OCI-LY1 (cell line): ENCODE results near the gene LHFPL2.

Source experiments
- H2AFZ ChIP-seq: fragments of 200-600 bp; sonication (generic), shearing (Covaris generic); 2 replicates; pipeline ENCODE4 v1.6.0; 2014; ENCODE audit warnings: antibody characterized with exemption, mild to moderate bottlenecking, low read length
- H3F3A ChIP-seq: fragments of 200-600 bp; sonication (generic), shearing (Covaris generic); 2 replicates; pipeline ENCODE4 v1.6.0; 2014; ENCODE audit warnings: mild to moderate bottlenecking, antibody characterized with exemption, low read length, moderate library complexity; ENCODE audit not compliant: insufficient read depth
- H3K27ac ChIP-seq: fragments of 200-600 bp; sonication (generic); 2 replicates; pipeline ENCODE4 v1.5.1; 2014; ENCODE audit warnings: low read length, mixed run types, mild to moderate bottlenecking, low read depth; ENCODE audit not compliant: poor library complexity, severe bottlenecking
- H3K27me3 ChIP-seq: fragments of 200-600 bp; sonication (generic); 2 replicates; pipeline ENCODE4 v1.6.0; 2014; ENCODE audit warnings: antibody characterized with exemption, mild to moderate bottlenecking, low read length, moderate library complexity; ENCODE audit not compliant: insufficient read depth
- H3K36me3 ChIP-seq: fragments of 200-600 bp; sonication (generic); 2 replicates; pipeline ENCODE4 v1.6.1; 2014; ENCODE audit warnings: mild to moderate bottlenecking, antibody characterized with exemption, low read length, moderate library complexity, mixed read lengths; ENCODE audit not compliant: insufficient read depth
- H3K4me1 ChIP-seq: fragments of 200-600 bp; sonication (generic); 2 replicates; pipeline ENCODE4 v1.5.1; 2014; ENCODE audit warnings: mild to moderate bottlenecking, low read length, moderate library complexity; ENCODE audit not compliant: insufficient read depth, severe bottlenecking
- H3K4me2 ChIP-seq: fragments of 200-600 bp; sonication (generic), shearing (Covaris generic); 2 replicates; pipeline ENCODE4 v1.6.1; 2014; ENCODE audit warnings: low read length
- H3K4me3 ChIP-seq: fragments of 200-600 bp; sonication (generic); 2 replicates; pipeline ENCODE4 v1.5.1; 2014; ENCODE audit warnings: low read length, low read depth, mild to moderate bottlenecking, mixed read lengths; ENCODE audit not compliant: poor library complexity, severe bottlenecking
- H3K79me2 ChIP-seq: fragments of 200-600 bp; shearing (Covaris generic); 2 replicates; pipeline ENCODE4 v1.6.1; 2016; ENCODE audit warnings: mixed run types, low read length, mixed read lengths; ENCODE audit not compliant: insufficient read depth
- H3K9ac ChIP-seq: fragments of 200-600 bp; sonication (generic), shearing (Covaris generic); 2 replicates; pipeline ENCODE4 v1.6.1; 2014; ENCODE audit warnings: mild to moderate bottlenecking, low read length, mixed read lengths
- H3K9me2 ChIP-seq: fragments of 200-600 bp; sonication (generic), shearing (Covaris generic); 2 replicates; pipeline ENCODE4 v1.6.1; 2014; ENCODE audit warnings: low read depth, mild to moderate bottlenecking, low read length, mixed read lengths
- H3K9me3 ChIP-seq: fragments of 200-600 bp; shearing (Covaris generic); 2 replicates; pipeline ENCODE4 v1.6.1; 2014; ENCODE audit warnings: low read length, mixed read lengths
- H4K20me1 ChIP-seq: fragments of 200-600 bp; sonication (generic), shearing (Covaris generic); 2 replicates; pipeline ENCODE4 v1.6.0; 2016; ENCODE audit warnings: mild to moderate bottlenecking, low read length; ENCODE audit not compliant: insufficient read depth
- EZH2 ChIP-seq: fragments of 200-600 bp; sonication (generic), shearing (Covaris generic); IDR thresholded peaks from 2 replicates; pipeline ENCODE4 v1.8.0; 2017; ENCODE audit warnings: borderline replicate concordance, mixed run types, mild to moderate bottlenecking, antibody characterized with exemption, low read length, moderate library complexity, mixed read lengths
- TF ChIP-seq, protein P1 (sequence below): fragments of 200-600 bp; sonication (generic), shearing (Covaris generic); IDR thresholded peaks from 2 replicates; pipeline ENCODE4 v1.5.1; 2017; ENCODE audit warnings: mild to moderate bottlenecking, antibody characterized with exemption, low read length, moderate library complexity, mixed read lengths

The LHFPL2 gene

DNA sequence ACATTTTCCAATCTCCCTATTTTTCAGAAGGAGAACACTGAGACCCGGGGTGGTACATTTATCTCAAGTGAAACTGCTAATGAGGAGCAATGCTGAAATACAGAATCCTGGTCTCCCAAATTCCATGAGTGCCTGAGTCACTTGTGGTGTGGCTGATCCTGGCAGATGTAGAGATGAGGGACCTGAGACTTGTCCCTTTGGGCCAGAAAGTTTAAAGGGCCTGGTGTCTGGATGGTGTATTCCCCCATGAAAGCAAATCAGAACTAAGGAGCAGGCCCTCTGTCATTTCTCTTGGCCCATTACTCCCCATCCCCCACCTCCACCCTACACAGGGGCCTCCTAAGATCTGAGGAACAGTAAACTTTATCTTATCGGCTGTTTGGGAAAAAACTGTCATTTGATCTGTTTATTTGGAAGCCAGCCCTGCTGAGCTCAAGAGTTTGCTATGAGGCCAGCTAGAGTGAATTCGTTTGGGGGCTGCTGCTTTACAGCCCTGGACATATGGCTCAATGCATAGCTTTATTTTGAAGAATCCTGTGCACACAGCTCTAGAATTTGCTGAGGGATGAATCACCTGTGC is 140.3 kb downstream of the LHFPL2 start:
- no peaks in the 10 kb centered on the region for H3K9me2 ChIP-seq
- H3K9me3 ChIP-seq: no peaks in the 10 kb centered on the region
- H3K4me3 ChIP-seq: peak overlapping the region; percentile 65
- no peaks in the 10 kb centered on the region for H3K27me3 ChIP-seq
- H2AFZ ChIP-seq: no peak overlapping the region
- H3K9ac ChIP-seq: peak overlapping the region; percentile 62; the same call in 1 of the 2 replicates
- H3F3A ChIP-seq: no peaks in the 10 kb centered on the region
- TF ChIP-seq, protein P1, sequence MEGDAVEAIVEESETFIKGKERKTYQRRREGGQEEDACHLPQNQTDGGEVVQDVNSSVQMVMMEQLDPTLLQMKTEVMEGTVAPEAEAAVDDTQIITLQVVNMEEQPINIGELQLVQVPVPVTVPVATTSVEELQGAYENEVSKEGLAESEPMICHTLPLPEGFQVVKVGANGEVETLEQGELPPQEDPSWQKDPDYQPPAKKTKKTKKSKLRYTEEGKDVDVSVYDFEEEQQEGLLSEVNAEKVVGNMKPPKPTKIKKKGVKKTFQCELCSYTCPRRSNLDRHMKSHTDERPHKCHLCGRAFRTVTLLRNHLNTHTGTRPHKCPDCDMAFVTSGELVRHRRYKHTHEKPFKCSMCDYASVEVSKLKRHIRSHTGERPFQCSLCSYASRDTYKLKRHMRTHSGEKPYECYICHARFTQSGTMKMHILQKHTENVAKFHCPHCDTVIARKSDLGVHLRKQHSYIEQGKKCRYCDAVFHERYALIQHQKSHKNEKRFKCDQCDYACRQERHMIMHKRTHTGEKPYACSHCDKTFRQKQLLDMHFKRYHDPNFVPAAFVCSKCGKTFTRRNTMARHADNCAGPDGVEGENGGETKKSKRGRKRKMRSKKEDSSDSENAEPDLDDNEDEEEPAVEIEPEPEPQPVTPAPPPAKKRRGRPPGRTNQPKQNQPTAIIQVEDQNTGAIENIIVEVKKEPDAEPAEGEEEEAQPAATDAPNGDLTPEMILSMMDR: no peak
- TF ChIP-seq EZH2: no peak
- peak overlapping the region; percentile 67 for H3K27ac ChIP-seq
- H3K36me3 ChIP-seq: peaks cover 6% of the 10 kb centered on the region; the same call in 1 of the 2 replicates
- H4K20me1 ChIP-seq: no peaks in the 10 kb centered on the region
- peak overlapping the region; percentile 74 for H3K4me2 ChIP-seq
- peaks cover 96% of the 10 kb centered on the region for H3K4me1 ChIP-seq
- H3K79me2 ChIP-seq: peaks cover 30% of the 10 kb centered on the region

DNA sequence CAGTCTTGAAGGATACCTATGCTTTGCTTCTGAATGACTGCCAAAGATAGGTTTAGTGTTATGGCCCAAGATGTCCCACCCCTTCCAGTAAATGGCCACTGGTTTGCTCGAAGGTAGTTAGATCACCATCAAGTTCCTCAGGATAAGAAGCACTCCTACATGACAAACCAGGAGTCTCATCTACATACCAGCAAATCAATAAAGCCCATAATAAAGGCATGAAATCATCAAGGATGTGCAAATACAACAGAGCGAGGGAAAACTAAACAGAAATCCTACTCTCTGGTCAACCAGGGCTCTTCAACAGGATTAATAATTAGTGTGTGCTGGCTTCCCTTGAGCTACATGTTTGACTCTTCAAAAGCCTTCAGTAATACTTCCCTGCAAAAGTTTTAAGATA is 141.0 kb downstream of the LHFPL2 start:
- Histone ChIP-seq H3K36me3 (peaks cover 3% of the 10 kb centered on the region; the same call in 1 of the 2 replicates), H3F3A (no peaks in the 10 kb centered on the region), H3K4me3 (peak overlapping the region; percentile 65), H3K9me3 (no peaks in the 10 kb centered on the region), H3K27ac (peak overlapping the region; percentile 67), H3K9me2 (no peaks in the 10 kb centered on the region), H3K79me2 (peaks cover 30% of the 10 kb centered on the region), H3K4me2 (peak overlapping the region; percentile 74), H3K9ac (no peak overlapping the region; the same call in 1 of the 2 replicates), H3K4me1 (peaks cover 96% of the 10 kb centered on the region), H3K27me3 (no peaks in the 10 kb centered on the region), H4K20me1 (no peaks in the 10 kb centered on the region), H2AFZ (no peak overlapping the region)
- TF ChIP-seq, protein P1: no peak
- no peak for TF ChIP-seq EZH2

DNA sequence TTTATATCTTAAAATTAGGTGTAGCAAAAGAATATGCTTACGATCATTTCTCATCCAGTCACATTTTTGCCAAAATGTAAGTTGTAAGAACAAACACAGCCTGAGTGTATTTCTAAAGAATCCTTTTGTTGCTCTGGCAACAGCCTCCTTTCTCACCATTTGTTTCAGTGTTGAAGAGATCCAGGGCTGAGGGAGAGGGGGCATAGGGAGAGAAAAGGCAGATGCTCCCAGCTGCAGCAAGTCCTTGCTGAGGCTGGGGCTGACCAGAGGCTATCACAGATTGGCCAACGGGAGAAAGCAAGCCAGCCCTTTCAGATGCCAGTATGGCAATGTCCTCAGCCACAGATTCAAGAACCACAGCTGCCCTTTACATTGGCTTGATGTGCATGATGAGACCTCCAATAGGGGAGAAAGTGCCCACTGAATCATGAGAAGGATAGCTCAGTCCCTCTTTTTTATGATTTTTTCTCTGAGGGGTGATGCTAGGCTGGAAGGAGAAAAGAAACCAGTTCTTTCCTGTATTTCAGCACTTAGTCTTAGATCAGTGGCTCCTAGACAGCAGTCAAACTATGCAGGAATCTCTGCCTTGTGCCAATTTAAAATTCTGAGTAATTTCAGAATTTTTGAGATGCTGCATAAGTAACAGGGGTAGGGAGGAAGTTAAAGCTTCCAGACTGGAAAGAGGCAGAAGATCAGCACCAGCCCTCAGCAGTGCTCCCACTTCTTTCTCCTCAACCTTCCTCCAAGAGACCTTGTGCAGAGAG is 142.1 kb downstream of the LHFPL2 start:
- H2AFZ ChIP-seq: no peak overlapping the region
- H3K9ac ChIP-seq: peak overlapping the region; percentile 8; the same call in 1 of the 2 replicates
- H3K4me2 ChIP-seq: peak overlapping the region; percentile 21; the same call in 1 of the 2 replicates
- no peaks in the 10 kb centered on the region for H3F3A ChIP-seq
- no peaks in the 10 kb centered on the region for H4K20me1 ChIP-seq
- H3K4me1 ChIP-seq: peaks cover 96% of the 10 kb centered on the region
- peaks cover 3% of the 10 kb centered on the region; the same call in 1 of the 2 replicates for H3K36me3 ChIP-seq
- peaks cover 30% of the 10 kb centered on the region for H3K79me2 ChIP-seq
- peak overlapping the region; percentile 63 for H3K27ac ChIP-seq
- no peak overlapping the region for H3K4me3 ChIP-seq
- H3K9me2 ChIP-seq: no peaks in the 10 kb centered on the region
- H3K9me3 ChIP-seq: no peaks in the 10 kb centered on the region
- TF ChIP-seq EZH2: no peak
- TF ChIP-seq, protein P1: no peak
- no peaks in the 10 kb centered on the region for H3K27me3 ChIP-seq
